CD8-positive, alpha-beta memory T cell (primary cell): ENCODE measurements around the gene SCGB2B2. TPM values are rescaled to one million over a fixed set of nuclear protein-coding genes. Genes with fewer than 3 reads are reported as not detected.

ENCODE experiments used
- CTCF ChIA-PET: fragments of 350-600 bp; sonication (Branson Sonifier 250); formaldehyde crosslinking; loops from one replicate; lab custom pipeline; 2021; ENCODE audit warnings: antibody characterized with exemption; lab: Charles Lee
- POLR2A ChIA-PET: fragments of 350-600 bp; sonication (Branson Sonifier 250); formaldehyde crosslinking; loops from one replicate; lab custom pipeline; 2021; ENCODE audit warnings: antibody characterized with exemption; lab: Charles Lee
- DNase-seq, 5 donors: peaks; one replicate each; pipeline versions ENCODE4 v3.0.0 to v3.0.0-alpha.2; 2020 to 2022; ENCODE audit warnings: mixed read lengths in 1 of 5
- H3K27ac ChIP-seq: one replicate; pipeline ENCODE4 v1.7.0; 2013; ENCODE audit warnings: low read depth, mild to moderate bottlenecking, low read length, moderate library complexity
- H3K27me3 ChIP-seq: 2 replicates; pipeline ENCODE4 v1.7.0; 2013; ENCODE audit warnings: low read length, mild to moderate bottlenecking; ENCODE audit not compliant: insufficient read depth, poor library complexity, severe bottlenecking
- H3K36me3 ChIP-seq: 2 replicates; pipeline ENCODE4 v1.7.0; 2013; ENCODE audit warnings: mild to moderate bottlenecking, low read length, moderate library complexity; ENCODE audit not compliant: insufficient read depth
- H3K4me1 ChIP-seq: 2 replicates; pipeline ENCODE4 v1.7.0; 2013; ENCODE audit warnings: mild to moderate bottlenecking, low read length, moderate library complexity; ENCODE audit not compliant: insufficient read depth
- H3K4me3 ChIP-seq: 2 replicates; pipeline ENCODE4 v1.7.0; 2013; ENCODE audit warnings: mild to moderate bottlenecking, low read length
- H3K9me3 ChIP-seq: 2 replicates; pipeline ENCODE4 v1.7.0; 2013; ENCODE audit warnings: mild to moderate bottlenecking, low read length
- H3K27ac Mint-ChIP-seq, 8 donors: one replicate each; pipeline ENCODE4 v1.8.0; 2020 to 2021; ENCODE audit warnings: mixed read lengths in 8 of 8, mild to moderate bottlenecking in 6 of 8, inconsistent platforms in 3 of 8, moderate library complexity in 3 of 8
- H3K27me3 Mint-ChIP-seq, 2 donors: one replicate each; pipeline ENCODE4 v1.8.0; 2020 to 2021; ENCODE audit warnings: mixed read lengths in 2 of 2, mild to moderate bottlenecking in 1 of 2, moderate library complexity in 1 of 2
- H3K36me3 Mint-ChIP-seq, 3 donors: one replicate each; pipeline ENCODE4 v1.8.0; 2020 to 2021; ENCODE audit warnings: mixed read lengths in 3 of 3, inconsistent platforms in 1 of 3, mild to moderate bottlenecking in 1 of 3
- H3K4me1 Mint-ChIP-seq, 3 donors: one replicate each; pipeline ENCODE4 v1.8.0; 2020 to 2021; ENCODE audit warnings: mixed read lengths in 3 of 3, inconsistent platforms in 1 of 3, mild to moderate bottlenecking in 1 of 3
- H3K4me3 Mint-ChIP-seq, 7 donors: one replicate each; pipeline ENCODE4 v1.8.0; 2020 to 2021; ENCODE audit warnings: mixed read lengths in 7 of 7, mild to moderate bottlenecking in 6 of 7, moderate library complexity in 4 of 7, inconsistent platforms in 2 of 7
- H3K9me3 Mint-ChIP-seq, 5 donors: one replicate each; pipeline ENCODE4 v1.8.0; 2020 to 2022; ENCODE audit warnings: mixed read lengths in 5 of 5, mild to moderate bottlenecking in 3 of 5, moderate library complexity in 2 of 5, inconsistent platforms in 1 of 5
- polyA plus RNA-seq: library from polyadenylated mRNA; unstranded; fragments of 300-500 nt; fragmentation: Illumina TruSeq; gene quantifications from one replicate; pipeline ENCODE4 v1.2.3, GENCODE V29; 2021
- total RNA-seq, 2 experiments: library from RNA; stranded (reverse); gene quantifications; one replicate each; pipeline ENCODE4 v1.2.3, GENCODE V29; 2021

SCGB2B2 gene, protein sequence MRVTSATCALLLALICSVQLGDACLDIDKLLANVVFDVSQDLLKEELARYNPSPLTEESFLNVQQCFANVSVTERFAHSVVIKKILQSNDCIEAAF
- total RNA-seq: under 1 TPM; 0.22 to 0.29 TPM
- not detected for polyA plus RNA-seq

DNA sequence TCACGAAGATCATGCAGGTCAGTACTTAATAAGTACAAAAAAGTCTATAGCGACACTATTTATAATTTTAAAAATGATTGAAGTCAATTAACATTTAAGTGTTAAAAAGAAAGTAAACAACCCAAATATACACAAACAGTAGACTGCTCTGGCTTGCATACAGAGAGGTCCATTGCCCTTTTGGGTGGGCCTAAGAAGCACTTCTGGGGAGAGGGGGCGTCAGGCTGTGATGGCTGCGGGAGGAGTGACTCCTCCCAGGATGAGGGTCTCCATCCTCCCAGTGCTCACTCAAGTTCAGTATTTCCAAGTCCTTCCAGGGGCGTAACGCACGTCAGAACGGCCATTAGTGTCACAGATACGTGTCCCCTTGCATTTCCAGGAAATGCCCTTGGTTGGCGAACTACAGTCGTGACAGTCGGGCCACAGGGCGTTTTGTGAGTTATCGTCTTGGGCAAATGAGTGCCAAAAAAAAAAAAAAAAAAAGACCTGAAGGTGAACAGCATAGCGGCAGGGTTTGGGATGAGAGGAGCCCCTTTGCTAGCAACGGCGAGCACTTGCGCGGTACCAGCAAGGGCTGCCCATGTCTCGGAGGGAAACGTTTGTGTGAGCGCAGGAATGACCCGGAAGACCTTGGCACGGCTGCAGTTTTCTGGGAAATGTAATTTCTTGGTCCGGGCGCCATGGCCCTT lies at the start of gene SCGB2B2:
Gene SCGB2B2, minus strand, starts transcription at position 463 of the 689 bp plus-strand sequence. CDS start 82,596 bp downstream, outside the sequence.
- H3K9me3 ChIP-seq: peaks cover 3% of the 10 kb centered on the region
- POLR2A ChIA-PET: interaction anchor here (0.9 to 1.6 kb wide), 2 partner anchors 57 to 505 kb away, joined by 7 to 10 read pairs; partner anchors contain the start of gene ZNF181
- Mint-ChIP-seq H3K27me3 (peaks cover 11 to 32% of the 10 kb centered on the region in 2 donors), H3K27ac (peak within 1 kb of the TSS; percentile 94 to 100 (median 99)), H3K9me3 (peaks cover 6 to 28% (median 20%) of the 10 kb centered on the region in 5 donors), H3K36me3 (peaks cover 25 to 46% (median 39%) of the 10 kb centered on the region in 3 donors), H3K4me3 (peak within 1 kb of the TSS; percentile 95 to 100 (median 99)), H3K4me1 (peaks cover 28 to 43% (median 42%) of the 10 kb centered on the region in 3 donors)
- peaks cover 19% of the 10 kb centered on the region for H3K36me3 ChIP-seq
- CTCF ChIA-PET: no interaction called here
- H3K27me3 ChIP-seq: no peaks in the 10 kb centered on the region
- DNase-seq: peak in 1 of 5 donors; percentile 68
- H3K4me3 ChIP-seq: peak within 1 kb of the TSS; percentile 97
- H3K27ac ChIP-seq: peak within 1 kb of the TSS; percentile 78
- H3K4me1 ChIP-seq: peaks cover 17% of the 10 kb centered on the region

DNA sequence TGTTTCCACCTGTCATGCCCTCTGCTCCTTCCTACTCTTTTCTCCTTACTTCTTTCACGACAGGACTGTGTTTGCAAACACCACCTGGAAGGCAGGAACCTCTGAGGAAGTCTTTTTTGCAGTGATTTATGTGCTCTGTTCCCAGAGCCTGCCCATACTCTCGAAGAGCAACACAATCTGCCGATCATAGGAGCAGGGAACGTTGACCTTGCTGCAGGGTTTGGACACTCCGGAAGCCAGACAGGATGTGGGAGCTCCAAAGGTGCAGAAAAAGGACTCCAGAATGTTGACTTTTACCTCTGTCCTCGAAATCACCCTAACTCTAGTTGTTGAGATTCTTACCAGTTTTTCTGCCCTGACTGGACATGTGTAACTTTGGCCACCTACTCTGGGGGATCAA lies 48.4 kb upstream of the SCGB2B2 start:
- no peaks in the 10 kb centered on the region for H3K36me3 ChIP-seq
- Mint-ChIP-seq H3K36me3 (no peaks in the 10 kb centered on the region), H3K9me3 (no peaks in the 10 kb centered on the region), H3K4me3 (no peak overlapping the region), H3K27ac (no peak overlapping the region), H3K4me1 (no peaks in the 10 kb centered on the region), H3K27me3 (peaks cover 19 to 53% of the 10 kb centered on the region in 2 donors)
- POLR2A ChIA-PET: no interaction called here
- no peaks in the 10 kb centered on the region for H3K4me1 ChIP-seq
- H3K27me3 ChIP-seq: no peaks in the 10 kb centered on the region
- no peak overlapping the region for H3K27ac ChIP-seq
- DNase-seq: no peak
- CTCF ChIA-PET: no interaction called here
- H3K4me3 ChIP-seq: no peak overlapping the region
- no peaks in the 10 kb centered on the region for H3K9me3 ChIP-seq

DNA sequence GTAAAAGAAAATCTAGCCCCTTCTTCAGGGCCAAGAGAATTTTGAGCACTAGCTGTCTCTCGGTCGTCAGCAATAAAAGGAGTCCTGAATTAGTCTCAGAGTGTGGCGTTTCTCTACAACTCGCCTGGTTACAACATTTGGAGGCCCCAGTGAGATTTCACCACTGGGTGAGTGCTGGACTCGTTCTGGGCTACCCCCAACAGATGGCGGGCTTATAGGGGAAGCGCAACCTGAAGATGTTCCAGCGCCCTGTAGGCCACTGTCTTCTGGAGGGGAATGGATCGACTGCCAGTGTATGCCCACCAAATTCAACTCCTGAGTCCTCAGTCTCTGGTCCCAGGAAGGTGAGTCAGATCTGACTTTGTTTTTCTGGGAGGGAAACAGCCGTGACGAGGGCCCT lies 45.4 kb upstream of the SCGB2B2 start:
- ChIA-PET CTCF (no interaction called here), POLR2A (no interaction called here)
- Histone ChIP-seq H3K27ac (no peak overlapping the region), H3K4me1 (no peaks in the 10 kb centered on the region), H3K9me3 (no peaks in the 10 kb centered on the region), H3K4me3 (no peak overlapping the region), H3K36me3 (no peaks in the 10 kb centered on the region), H3K27me3 (no peaks in the 10 kb centered on the region)
- no peak for DNase-seq
- Mint-ChIP-seq H3K27me3 (peaks cover 13 to 41% of the 10 kb centered on the region in 2 donors), H3K9me3 (no peaks in the 10 kb centered on the region), H3K4me1 (no peaks in the 10 kb centered on the region), H3K4me3 (no peak overlapping the region), H3K36me3 (no peaks in the 10 kb centered on the region), H3K27ac (no peak overlapping the region)

DNA sequence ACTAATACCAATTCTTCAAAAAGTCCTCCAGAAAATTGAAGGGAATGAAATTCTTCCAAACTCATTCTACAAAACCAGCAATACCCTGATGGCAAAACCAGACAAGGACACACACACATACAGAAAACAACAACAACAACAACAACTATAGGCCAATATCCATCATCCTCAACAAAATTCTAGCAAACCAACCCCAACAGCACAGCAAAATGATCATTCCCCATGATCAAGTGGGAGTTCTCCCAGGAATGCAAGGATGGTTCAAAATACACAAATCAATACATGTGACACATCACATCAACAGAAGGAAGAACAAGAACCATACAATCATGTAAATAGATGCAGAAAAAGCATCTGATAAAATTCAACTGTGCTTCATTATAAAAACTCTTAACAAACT lies 38.4 kb upstream of the SCGB2B2 start:
- Mint-ChIP-seq H3K4me1 (no peaks in the 10 kb centered on the region), H3K27me3 (peaks cover 23 to 49% of the 10 kb centered on the region in 2 donors), H3K9me3 (peaks cover 5 to 20% (median 12%) of the 10 kb centered on the region in 5 donors), H3K27ac (no peak overlapping the region), H3K4me3 (no peak overlapping the region), H3K36me3 (peaks cover 0 to 10% (median 0%) of the 10 kb centered on the region in 3 donors)
- POLR2A ChIA-PET: no interaction called here
- Histone ChIP-seq H3K27me3 (no peaks in the 10 kb centered on the region), H3K4me1 (no peaks in the 10 kb centered on the region), H3K4me3 (no peak overlapping the region), H3K36me3 (no peaks in the 10 kb centered on the region), H3K9me3 (peaks cover 7% of the 10 kb centered on the region), H3K27ac (no peak overlapping the region)
- CTCF ChIA-PET: no interaction called here
- DNase-seq: no peak

DNA sequence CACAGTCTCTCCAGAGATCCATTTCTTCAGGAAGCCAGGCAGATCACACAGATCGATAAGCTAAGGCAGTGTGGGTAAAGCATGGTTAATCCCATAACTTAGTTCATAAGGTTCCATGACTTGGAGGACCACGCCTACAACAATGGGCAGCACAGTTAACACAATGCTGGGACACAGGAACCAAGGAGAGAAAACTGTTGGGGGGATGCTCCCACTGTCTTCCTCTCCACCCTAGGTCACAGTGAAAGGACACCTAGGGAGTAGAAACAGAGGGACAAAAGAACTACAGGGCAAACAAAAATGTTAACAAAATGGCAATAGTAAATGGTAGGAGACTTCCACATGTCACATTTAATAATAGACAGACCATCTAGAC lies 36.3 kb upstream of the SCGB2B2 start:
- H3K27ac Mint-ChIP-seq: no peak overlapping the region
- no peak overlapping the region for H3K27ac ChIP-seq
- H3K4me3 Mint-ChIP-seq: no peak overlapping the region
- H3K27me3 Mint-ChIP-seq: peaks cover 26 to 60% of the 10 kb centered on the region in 2 donors
- H3K36me3 ChIP-seq: no peaks in the 10 kb centered on the region
- CTCF ChIA-PET: interaction anchor here (0.7 to 3.0 kb wide), 7 partner anchors 8 to 212 kb away, joined by 3 to 30 read pairs (median 3); no protein-coding TSS in a partner anchor
- peaks cover 0 to 10% (median 0%) of the 10 kb centered on the region in 3 donors for H3K36me3 Mint-ChIP-seq
- H3K27me3 ChIP-seq: no peaks in the 10 kb centered on the region
- peaks cover 7% of the 10 kb centered on the region for H3K9me3 ChIP-seq
- no peak for DNase-seq
- H3K4me1 Mint-ChIP-seq: no peaks in the 10 kb centered on the region
- no peaks in the 10 kb centered on the region for H3K4me1 ChIP-seq
- H3K4me3 ChIP-seq: no peak overlapping the region
- H3K9me3 Mint-ChIP-seq: peaks cover 5 to 20% (median 12%) of the 10 kb centered on the region in 5 donors
- POLR2A ChIA-PET: no interaction called here

DNA sequence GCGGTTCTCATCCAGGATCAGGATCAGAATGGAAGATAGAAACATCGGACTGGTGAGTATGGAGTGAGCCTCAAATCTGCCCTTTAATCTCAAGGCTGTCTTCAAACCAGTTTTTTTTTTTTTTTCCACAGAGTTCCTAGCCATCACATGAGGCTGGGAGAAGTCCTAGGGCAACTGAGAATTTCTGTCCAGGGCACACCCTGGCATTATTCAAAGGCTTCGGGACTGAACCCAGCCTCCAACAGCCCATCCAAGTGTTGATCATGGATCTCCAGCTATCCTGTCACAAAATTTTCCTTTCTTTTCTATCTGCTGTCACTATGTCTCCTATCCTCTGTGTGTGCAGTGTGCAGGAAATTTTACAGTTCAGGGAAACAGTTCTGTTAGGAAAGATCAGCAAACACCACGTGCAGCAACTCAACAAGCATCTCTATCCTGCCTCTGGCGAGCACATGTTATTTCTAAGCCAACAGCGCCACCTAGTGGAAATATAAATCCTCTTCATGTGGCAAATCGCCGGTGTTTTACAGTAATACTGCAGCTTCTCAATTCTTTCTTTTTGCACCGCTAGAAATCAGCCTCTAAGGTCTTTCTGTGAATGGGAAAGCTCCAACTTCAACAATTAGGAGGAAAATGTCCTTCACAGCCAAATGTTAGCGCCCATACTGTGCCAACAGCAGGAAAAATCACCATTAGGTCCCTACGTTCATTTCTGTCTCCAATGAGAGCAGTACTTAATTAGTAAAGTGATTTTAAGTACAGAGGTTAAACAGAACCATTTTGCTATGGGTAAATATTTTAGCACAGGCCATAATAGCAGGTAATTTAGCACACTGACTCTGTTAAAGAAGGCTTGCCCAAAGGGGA lies 35.7 kb upstream of the SCGB2B2 start:
- H3K27me3 ChIP-seq: no peaks in the 10 kb centered on the region
- H3K4me1 ChIP-seq: no peaks in the 10 kb centered on the region
- H3K4me1 Mint-ChIP-seq: no peaks in the 10 kb centered on the region
- DNase-seq: peak; percentile 24 to 72 (median 64)
- POLR2A ChIA-PET: no interaction called here
- no peaks in the 10 kb centered on the region for H3K36me3 ChIP-seq
- H3K27ac ChIP-seq: no peak overlapping the region
- H3K4me3 Mint-ChIP-seq: no peak overlapping the region
- H3K4me3 ChIP-seq: no peak overlapping the region
- H3K27ac Mint-ChIP-seq: no peak overlapping the region
- CTCF ChIA-PET: interaction anchor here (0.7 to 3.0 kb wide), 8 partner anchors 9 to 211 kb away, joined by 3 to 30 read pairs (median 3); no protein-coding TSS in a partner anchor
- peaks cover 0 to 10% (median 0%) of the 10 kb centered on the region in 3 donors for H3K36me3 Mint-ChIP-seq
- H3K27me3 Mint-ChIP-seq: peaks cover 26 to 60% of the 10 kb centered on the region in 2 donors
- peaks cover 7% of the 10 kb centered on the region for H3K9me3 ChIP-seq
- peaks cover 5 to 23% (median 15%) of the 10 kb centered on the region in 5 donors for H3K9me3 Mint-ChIP-seq

DNA sequence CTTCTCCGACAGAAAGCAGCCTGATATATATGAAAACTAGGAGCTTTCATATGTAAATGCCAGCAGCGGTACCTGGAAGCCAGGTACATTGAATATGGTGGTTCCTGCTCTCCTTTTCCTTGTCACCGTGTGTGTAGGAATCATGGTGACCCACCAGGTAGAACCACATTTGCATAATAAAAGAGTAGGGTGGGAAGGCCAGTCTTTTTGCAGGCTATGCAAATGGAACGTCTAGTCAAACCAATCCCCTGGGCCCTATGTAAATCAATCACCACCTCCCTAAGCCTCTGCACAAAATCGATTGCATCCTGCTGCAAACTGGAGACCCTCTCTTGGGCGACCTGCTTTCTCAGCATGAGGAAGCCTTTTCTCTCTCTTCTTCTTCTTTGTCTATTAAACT lies 34.9 kb upstream of the SCGB2B2 start:
- Mint-ChIP-seq H3K27me3 (peaks cover 28 to 60% of the 10 kb centered on the region in 2 donors), H3K36me3 (peaks cover 0 to 15% (median 0%) of the 10 kb centered on the region in 3 donors), H3K4me3 (no peak overlapping the region), H3K27ac (no peak overlapping the region), H3K9me3 (peaks cover 5 to 29% (median 21%) of the 10 kb centered on the region in 5 donors), H3K4me1 (no peaks in the 10 kb centered on the region)
- no peak overlapping the region for H3K27ac ChIP-seq
- no peak overlapping the region for H3K4me3 ChIP-seq
- CTCF ChIA-PET: interaction anchor here (0.8 to 3.0 kb wide), 4 partner anchors 9 to 76 kb away, joined by 3 to 30 read pairs (median 4); no protein-coding TSS in a partner anchor
- H3K9me3 ChIP-seq: peaks cover 7% of the 10 kb centered on the region
- DNase-seq: no peak
- H3K27me3 ChIP-seq: no peaks in the 10 kb centered on the region
- H3K36me3 ChIP-seq: no peaks in the 10 kb centered on the region
- H3K4me1 ChIP-seq: no peaks in the 10 kb centered on the region
- POLR2A ChIA-PET: no interaction called here
